OCI-LY3 (cell line): Measurements from ENCODE around the gene CD109.

ENCODE experiments used
- EZH2phosphoT487 ChIP-seq: fragments of 200-600 bp; shearing (Covaris generic); IDR thresholded peaks from 2 replicates; pipeline ENCODE4 v1.6.1; 2018; ENCODE audit warnings: antibody characterized with exemption, mixed run types, low read depth
- TF ChIP-seq, protein P1 (sequence below): fragments of 200-600, 300-600 bp; sonication (generic); IDR thresholded peaks from 2 replicates; pipeline ENCODE4 v1.5.1; 2014; ENCODE audit warnings: antibody characterized with exemption, low read length, low read depth

DNA sequence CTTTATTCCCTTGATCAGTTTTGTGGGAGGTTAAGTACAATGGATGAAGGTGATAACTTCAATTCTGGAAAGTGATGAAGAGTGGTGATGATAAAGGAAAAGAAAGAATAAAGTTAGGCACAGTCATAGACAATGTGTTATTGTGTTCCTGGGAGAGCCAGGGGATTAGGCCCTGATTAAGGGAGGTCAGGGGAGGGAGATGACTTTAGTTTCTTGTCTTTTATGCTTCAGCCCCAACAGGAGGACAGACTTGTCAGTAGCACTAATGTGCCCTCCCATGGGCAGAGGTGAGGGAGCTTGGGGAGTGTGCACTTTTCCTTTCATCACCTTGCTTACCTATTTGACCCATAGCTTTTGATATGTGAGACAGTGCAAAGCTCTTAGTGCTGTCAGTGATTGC, 115.7 kb downstream of the CD109 start:
- TF ChIP-seq, protein P1, sequence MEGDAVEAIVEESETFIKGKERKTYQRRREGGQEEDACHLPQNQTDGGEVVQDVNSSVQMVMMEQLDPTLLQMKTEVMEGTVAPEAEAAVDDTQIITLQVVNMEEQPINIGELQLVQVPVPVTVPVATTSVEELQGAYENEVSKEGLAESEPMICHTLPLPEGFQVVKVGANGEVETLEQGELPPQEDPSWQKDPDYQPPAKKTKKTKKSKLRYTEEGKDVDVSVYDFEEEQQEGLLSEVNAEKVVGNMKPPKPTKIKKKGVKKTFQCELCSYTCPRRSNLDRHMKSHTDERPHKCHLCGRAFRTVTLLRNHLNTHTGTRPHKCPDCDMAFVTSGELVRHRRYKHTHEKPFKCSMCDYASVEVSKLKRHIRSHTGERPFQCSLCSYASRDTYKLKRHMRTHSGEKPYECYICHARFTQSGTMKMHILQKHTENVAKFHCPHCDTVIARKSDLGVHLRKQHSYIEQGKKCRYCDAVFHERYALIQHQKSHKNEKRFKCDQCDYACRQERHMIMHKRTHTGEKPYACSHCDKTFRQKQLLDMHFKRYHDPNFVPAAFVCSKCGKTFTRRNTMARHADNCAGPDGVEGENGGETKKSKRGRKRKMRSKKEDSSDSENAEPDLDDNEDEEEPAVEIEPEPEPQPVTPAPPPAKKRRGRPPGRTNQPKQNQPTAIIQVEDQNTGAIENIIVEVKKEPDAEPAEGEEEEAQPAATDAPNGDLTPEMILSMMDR: no peak
- no peak for TF ChIP-seq EZH2phosphoT487
